Measurements from ENCODE around the gene DOCK2.

- TF ChIP-seq, protein P1, sequence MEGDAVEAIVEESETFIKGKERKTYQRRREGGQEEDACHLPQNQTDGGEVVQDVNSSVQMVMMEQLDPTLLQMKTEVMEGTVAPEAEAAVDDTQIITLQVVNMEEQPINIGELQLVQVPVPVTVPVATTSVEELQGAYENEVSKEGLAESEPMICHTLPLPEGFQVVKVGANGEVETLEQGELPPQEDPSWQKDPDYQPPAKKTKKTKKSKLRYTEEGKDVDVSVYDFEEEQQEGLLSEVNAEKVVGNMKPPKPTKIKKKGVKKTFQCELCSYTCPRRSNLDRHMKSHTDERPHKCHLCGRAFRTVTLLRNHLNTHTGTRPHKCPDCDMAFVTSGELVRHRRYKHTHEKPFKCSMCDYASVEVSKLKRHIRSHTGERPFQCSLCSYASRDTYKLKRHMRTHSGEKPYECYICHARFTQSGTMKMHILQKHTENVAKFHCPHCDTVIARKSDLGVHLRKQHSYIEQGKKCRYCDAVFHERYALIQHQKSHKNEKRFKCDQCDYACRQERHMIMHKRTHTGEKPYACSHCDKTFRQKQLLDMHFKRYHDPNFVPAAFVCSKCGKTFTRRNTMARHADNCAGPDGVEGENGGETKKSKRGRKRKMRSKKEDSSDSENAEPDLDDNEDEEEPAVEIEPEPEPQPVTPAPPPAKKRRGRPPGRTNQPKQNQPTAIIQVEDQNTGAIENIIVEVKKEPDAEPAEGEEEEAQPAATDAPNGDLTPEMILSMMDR (IDR thresholded peaks at IDR 0.05), result no peak
- no peak for TF ChIP-seq ZFX (IDR thresholded peaks at IDR 0.05; ENCODE audit: borderline replicate concordance)
These were observed 258.9 kb downstream of the DOCK2 start for GRCh38 chr5:169895926-169896325.
